Measurements from ENCODE around the gene COX6B2.
A peak's percentile ranks its signal among the peaks of the same experiment; 100 is the strongest.

Gene COX6B2

DNA sequence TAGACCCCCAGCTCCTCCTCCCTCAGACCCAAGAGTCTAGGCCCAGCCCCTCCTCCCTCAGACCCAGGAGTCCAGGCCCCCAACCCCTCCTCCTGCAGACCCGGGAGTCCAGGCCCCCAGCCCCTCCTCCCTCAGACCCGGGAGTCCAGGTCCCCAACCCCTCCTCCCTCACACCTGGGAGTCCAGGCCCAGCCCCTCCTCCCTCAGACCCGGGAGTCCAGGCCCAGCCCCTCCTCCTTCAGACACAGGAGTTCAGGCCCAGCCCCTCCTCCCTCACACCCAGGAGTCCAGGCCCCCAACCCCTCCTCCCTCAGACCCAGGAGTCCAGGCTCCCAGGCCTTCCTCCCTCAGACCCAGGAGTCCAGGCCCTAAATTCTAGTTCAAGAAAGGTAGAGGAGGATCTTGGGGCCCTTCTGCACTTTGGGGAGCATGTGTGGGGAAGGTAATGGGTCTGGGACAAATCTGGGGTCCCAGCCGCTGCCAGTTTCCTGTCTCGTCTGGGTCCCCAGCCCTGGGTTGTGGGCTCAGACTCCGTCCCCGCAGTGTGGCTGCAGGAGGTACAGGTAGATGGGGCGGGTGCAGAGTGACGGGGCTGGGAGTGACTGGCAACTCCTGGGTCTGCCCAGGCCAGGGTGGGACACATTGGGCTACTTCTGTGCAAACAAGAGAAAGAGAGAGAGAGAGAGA is 18.9 kb upstream of the COX6B2 start:
- H3K27ac Mint-ChIP-seq, result peak overlapping the region; percentile 56
- peaks cover 0 to 5% of the 10 kb centered on the region in 2 donors for H3K36me3 Mint-ChIP-seq
- DNase-seq, result no peak
- no peak for ATAC-seq (replicated peaks)
- H3K4me1 Mint-ChIP-seq, result peaks cover 17 to 23% of the 10 kb centered on the region in 2 donors
- no peaks in the 10 kb centered on the region for H3K9me3 Mint-ChIP-seq
- H3K27me3 Mint-ChIP-seq, result peaks cover 58 to 79% of the 10 kb centered on the region in 2 donors
- no peak overlapping the region for H3K4me3 Mint-ChIP-seq

DNA sequence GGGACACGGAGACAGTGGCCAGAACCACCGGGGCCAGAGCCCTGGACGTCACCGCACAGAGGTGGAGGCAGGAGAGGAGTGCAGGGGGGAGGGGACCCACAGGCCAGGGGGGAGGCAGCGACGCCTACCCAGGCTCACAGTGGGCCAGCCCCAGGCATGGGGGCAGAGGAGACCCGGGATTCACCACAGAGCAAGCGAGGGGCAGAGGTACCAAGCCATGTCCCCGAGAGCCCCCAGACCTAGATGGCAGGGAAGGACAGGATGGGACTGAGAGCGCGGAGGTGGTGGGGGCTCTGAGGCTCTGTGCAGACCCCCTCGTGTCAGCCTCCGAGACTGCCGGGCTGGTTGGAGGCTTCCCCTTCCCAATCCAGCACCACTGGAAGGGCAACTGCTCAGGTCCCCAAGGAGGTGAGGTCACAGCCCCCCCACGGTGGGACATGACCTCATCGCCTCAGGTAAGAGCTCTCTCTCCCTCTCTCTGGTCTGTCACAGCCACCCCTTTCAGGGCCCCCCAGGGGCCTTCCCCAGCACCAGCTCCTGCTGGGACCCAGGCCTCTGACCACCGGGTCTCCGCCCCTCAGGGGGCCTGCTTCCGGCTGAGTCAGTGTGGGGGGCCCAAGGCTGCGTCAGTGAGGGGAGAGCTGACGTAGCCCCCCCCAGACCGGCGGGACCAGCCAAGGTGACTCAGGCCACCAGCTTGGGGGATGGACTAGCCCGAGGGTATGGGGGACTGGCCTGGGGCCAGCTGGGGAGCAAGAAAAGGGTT is 18.0 kb upstream of the COX6B2 start:
- peaks cover 63 to 81% of the 10 kb centered on the region in 2 donors for H3K27me3 Mint-ChIP-seq
- H3K4me3 Mint-ChIP-seq, result no peak overlapping the region
- H3K36me3 Mint-ChIP-seq, result peaks cover 0 to 5% of the 10 kb centered on the region in 2 donors

DNA sequence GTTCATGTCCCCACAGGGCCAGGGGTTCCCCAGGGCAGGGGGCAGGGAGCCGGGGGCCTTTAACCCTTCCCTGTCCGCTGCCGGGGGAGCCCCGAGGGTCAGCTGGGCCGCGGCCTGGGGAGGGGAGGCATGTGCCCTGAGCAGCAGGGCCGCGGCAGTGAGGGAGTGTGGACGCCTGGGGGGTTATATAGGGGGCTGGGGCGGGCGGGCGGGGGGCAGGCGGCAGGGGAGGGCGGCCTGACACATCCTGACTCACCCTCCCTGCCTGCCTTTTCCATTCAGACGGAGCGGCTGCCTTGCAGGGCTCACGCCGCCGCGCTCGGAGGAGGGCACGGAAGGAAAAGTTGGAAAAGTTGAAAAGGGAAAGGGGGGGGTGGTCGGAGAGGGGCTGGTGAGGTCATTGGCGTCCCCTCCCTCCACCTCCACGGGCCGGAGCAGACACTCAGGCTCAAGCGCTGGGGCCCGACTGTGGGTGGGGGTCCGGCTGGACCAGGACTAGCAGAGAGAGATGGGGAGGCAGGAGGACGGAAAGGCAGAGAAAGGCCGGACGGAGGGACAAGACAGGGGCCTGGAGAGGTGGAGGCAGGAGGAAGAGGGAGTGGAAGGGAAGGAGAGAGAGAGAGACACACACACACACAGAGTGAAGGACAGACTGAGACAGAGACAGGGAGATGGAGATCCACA is 15.9 kb upstream of the COX6B2 start, which contains the start of gene IL11:
Gene IL11, minus strand, starts transcription at position 159 of the 684 bp plus-strand sequence. Its CDS starts 153 bp downstream, at position 6.
- Mint-ChIP-seq H3K4me3 (peak within 1 kb of the TSS; percentile 74 to 79), H3K27me3 (peaks cover 61 to 77% of the 10 kb centered on the region in 2 donors), H3K4me1 (peaks cover 12 to 17% of the 10 kb centered on the region in 2 donors), H3K27ac (peak within 1 kb of the TSS; percentile 81), H3K36me3 (peaks cover 0 to 5% of the 10 kb centered on the region in 2 donors), H3K9me3 (no peaks in the 10 kb centered on the region)
- DNase-seq (no peak), ATAC-seq (replicated peaks) (no peak)

More for the DNA sequence above, 18.0 kb upstream of the COX6B2 start:
- DNase-seq (no peak), ATAC-seq (replicated peaks) (peak in 1 of 2 donors; percentile 17)
- Mint-ChIP-seq H3K9me3 (no peaks in the 10 kb centered on the region), H3K27ac (no peak overlapping the region), H3K4me1 (peaks cover 17 to 23% of the 10 kb centered on the region in 2 donors)

DNA sequence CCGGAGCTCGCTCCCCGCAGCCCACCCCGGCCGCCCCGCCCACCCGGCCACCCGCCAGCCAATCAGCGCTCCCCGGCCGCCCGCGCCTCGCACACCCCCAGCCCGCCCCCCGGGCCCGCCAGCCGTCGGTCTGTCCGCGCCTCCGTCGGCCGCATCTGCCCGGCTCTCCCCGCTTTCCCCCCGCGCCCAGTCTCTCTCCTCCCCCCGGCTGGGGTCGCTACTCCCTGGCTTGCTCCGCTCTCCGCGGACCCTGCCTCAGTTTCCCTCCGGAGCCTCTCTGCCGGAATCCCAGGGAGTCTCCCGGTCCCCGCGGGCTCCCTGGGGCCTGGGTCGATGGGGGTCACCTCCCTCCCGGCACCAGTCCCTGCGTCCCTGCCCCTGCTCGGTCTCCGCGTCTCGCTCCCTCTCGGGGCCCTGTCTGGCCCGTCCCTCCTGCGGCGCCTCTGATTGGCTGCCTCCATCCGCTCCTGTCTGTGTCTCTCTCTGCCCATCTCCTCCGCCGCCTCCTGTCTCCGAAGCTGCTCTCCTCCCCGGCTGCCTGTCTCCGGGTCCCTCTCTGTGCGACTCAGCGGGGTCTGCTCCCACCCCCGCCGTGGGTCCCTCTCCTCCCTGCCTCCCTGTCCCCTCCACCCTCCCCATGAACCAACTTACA is 15.3 kb upstream of the COX6B2 start:
- ATAC-seq (replicated peaks) (peak; percentile 66 to 75), DNase-seq (no peak)
- H3K4me1 Mint-ChIP-seq, result peaks cover 12 to 17% of the 10 kb centered on the region in 2 donors
- H3K27me3 Mint-ChIP-seq, result peaks cover 59 to 73% of the 10 kb centered on the region in 2 donors
- H3K36me3 Mint-ChIP-seq, result peaks cover 0 to 5% of the 10 kb centered on the region in 2 donors
- no peaks in the 10 kb centered on the region for H3K9me3 Mint-ChIP-seq
- H3K4me3 Mint-ChIP-seq, result peak overlapping the region; percentile 74 to 79
- H3K27ac Mint-ChIP-seq, result peak overlapping the region; percentile 81

DNA sequence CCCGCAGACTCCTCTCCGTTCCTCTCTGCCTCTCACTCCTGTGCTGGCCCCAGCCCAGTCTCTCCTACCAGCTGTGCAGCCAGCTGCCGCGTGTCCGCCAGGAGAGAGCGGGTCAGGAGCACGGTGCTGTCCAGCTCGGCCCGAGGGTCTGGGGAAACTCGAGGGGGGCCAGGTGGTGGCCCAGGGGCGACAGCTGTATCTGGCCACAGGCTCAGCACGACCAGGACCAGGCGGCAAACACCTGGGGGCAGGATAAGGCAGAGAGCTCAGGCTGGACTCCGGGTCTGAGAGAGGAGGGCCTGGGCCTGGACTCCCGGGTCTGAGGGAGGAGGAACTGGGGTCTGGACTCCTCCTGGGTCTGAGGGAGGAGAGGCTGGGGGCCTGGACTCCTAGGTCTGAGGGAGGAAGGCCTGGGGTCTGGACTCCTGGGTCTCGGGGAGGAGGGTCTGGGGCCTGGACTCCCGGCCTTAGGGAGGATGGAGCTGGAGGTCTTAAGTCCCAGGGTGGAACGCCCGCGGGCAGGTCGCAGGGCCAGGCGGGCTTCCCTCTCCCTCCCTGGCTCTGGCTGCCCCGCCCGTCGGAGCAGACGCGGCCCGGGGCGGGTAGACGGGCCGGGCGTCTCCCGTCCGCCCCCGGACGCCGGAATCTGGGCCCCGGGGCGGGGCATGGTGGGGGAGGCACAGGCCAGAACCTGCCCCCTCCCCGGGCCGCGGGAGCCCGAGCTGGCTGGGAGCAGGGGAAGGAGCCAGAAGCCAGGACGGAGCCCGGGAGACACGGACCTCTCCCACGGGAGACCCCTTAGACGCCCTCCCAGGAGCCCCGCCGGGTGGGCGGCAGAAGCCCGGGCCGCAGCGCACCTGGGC is 14.4 kb upstream of the COX6B2 start:
- Mint-ChIP-seq H3K9me3 (no peaks in the 10 kb centered on the region), H3K36me3 (peaks cover 0 to 5% of the 10 kb centered on the region in 2 donors), H3K27me3 (peaks cover 58 to 73% of the 10 kb centered on the region in 2 donors), H3K4me3 (peak overlapping the region; percentile 44 to 74), H3K27ac (no peak overlapping the region), H3K4me1 (peaks cover 12 to 17% of the 10 kb centered on the region in 2 donors)
- peak; percentile 48 to 57 for ATAC-seq (replicated peaks)
- no peak for DNase-seq

DNA sequence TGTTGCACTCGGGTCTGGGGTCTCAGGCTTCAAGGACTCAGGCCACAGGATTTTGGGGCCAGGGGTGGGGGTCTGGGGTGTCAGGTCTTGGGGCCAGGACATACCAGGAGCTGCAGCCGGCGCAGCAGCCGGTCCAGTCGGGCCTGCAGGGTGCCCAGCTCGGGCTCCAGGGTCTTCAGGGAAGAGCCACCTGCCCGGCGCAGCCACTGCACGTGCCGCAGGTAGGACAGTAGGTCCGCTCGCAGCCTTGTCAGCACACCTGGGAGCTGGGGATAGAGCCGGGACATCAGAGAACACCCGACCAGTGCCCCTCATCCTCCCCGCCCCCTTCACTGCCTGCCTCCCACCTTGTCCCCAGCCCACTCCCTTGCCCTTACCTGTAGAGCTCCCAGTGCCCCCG is 13.6 kb upstream of the COX6B2 start:
- H3K4me3 Mint-ChIP-seq, result no peak overlapping the region
- peaks cover 12 to 13% of the 10 kb centered on the region in 2 donors for H3K4me1 Mint-ChIP-seq
- ATAC-seq (replicated peaks) (no peak), DNase-seq (no peak)
- H3K27ac Mint-ChIP-seq, result no peak overlapping the region
- no peaks in the 10 kb centered on the region for H3K9me3 Mint-ChIP-seq
- peaks cover 50 to 70% of the 10 kb centered on the region in 2 donors for H3K27me3 Mint-ChIP-seq
- peaks cover 0 to 5% of the 10 kb centered on the region in 2 donors for H3K36me3 Mint-ChIP-seq

DNA sequence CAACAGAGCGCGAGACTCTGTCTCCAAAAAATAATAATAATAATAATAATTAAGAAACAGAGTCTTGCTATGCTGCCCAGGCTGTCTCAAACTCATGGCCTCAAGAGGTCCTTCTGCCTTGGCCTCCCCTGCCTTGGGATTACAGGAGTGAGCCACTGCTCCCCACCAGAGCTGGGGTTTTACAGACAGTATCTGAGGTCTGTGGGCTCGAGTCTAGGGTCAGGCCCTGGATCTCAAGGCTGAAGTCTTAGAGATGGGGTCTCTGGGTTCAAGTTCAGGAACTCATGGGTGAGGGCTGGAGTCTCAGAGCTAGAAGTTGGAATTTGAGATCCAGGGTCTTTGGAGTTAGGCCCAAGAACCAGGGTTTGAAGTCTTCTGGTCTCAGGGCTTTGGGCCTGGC is 12.3 kb upstream of the COX6B2 start:
- Mint-ChIP-seq H3K9me3 (no peaks in the 10 kb centered on the region), H3K4me1 (peaks cover 10 to 12% of the 10 kb centered on the region in 2 donors), H3K27me3 (peaks cover 42 to 57% of the 10 kb centered on the region in 2 donors), H3K27ac (no peak overlapping the region), H3K36me3 (peaks cover 0 to 5% of the 10 kb centered on the region in 2 donors), H3K4me3 (no peak overlapping the region)
- ATAC-seq (replicated peaks) (no peak), DNase-seq (no peak)

DNA sequence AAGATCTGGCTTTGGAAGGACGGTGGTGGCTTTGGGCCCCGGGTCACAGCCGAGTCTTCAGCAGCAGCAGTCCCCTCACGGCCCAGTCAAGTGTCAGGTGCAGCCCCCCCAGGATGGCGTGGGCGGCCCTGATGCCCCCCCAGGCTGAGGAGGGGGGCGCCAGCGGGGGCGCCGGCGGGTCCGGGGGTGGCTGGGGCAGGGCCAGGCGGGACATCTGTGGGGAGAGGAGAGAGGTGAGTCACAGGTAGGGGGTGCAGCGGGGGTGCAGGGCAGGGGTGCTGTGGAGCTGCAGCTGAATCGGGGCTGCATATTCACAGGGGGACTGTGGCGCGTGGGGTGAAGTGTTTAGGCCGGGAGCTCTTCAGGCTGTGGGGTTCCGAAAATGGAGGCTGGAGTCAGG is 11.4 kb upstream of the COX6B2 start:
- Mint-ChIP-seq H3K9me3 (no peaks in the 10 kb centered on the region), H3K4me1 (peaks cover 10 to 12% of the 10 kb centered on the region in 2 donors), H3K27me3 (peaks cover 36 to 49% of the 10 kb centered on the region in 2 donors), H3K36me3 (peaks cover 0 to 4% of the 10 kb centered on the region in 2 donors), H3K27ac (no peak overlapping the region), H3K4me3 (no peak overlapping the region)
- ATAC-seq (replicated peaks), result no peak
- no peak for DNase-seq

DNA sequence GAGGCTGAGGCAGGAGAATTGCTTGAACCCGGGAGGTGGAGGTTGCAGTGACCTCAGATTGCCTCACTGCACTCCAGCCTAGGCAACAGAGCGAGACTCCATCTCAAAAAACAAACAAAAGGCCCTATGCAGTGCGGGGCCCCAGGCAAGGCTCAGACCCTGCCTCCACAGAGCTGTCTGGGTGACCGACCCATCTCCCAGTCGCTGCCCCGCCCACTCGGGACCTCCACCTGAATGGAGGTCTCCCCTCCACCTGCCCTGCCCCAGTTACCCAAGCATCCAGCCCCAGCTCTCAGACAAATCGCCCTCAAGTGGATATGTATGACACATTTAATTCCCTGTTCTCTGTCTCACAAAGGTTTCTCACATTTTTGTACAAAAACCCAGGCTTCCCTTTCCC is 10.7 kb upstream of the COX6B2 start:
- no peak overlapping the region for H3K27ac Mint-ChIP-seq
- no peak for DNase-seq
- H3K36me3 Mint-ChIP-seq, result no peaks in the 10 kb centered on the region
- no peak for ATAC-seq (replicated peaks)
- H3K4me3 Mint-ChIP-seq, result no peak overlapping the region
- H3K27me3 Mint-ChIP-seq, result peaks cover 33 to 42% of the 10 kb centered on the region in 2 donors
- H3K4me1 Mint-ChIP-seq, result peaks cover 7 to 12% of the 10 kb centered on the region in 2 donors
- no peaks in the 10 kb centered on the region for H3K9me3 Mint-ChIP-seq

DNA sequence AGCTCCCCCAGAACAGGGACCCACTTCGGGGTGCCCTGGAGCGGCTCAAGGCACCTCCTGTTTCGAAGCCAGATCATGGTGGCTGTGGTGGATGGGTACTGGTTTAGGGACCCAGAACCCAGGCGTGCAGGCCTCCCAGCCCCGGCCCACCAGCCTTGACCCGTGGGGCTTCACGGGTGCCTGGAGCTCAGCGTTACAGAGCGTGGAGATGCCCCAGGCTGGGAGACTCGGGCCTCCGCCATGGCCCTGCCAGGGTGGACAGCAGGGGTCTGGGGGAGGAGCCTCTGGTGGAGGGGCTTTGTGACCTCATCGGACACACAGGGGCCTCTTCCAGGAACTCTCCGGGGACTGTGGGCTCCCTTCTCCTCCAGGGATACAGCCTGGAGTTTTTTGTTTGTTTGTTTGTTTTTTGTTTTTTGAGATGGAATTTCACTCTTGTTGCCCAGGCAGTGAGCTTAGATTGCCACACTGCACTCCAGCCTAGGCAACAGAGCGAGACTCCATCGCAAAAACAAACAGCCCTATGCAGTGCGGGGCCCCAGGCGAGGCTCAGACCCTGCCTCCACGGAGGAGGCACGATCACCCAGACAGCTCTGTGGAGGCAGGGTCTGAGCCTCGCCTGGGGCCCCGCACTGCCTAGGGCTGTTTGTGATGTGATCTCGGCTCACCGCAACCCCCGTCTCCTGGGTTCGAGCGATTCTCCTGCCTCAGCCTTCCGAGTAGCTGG is 8.6 kb upstream of the COX6B2 start, which contains the start of gene GARIN5B:
Gene GARIN5B, minus strand, starts transcription at position 271 of the 727 bp plus-strand sequence. Its CDS starts 194 bp downstream, at position 77.
- peaks cover 25 to 38% of the 10 kb centered on the region in 2 donors for H3K27me3 Mint-ChIP-seq
- no peaks in the 10 kb centered on the region for H3K9me3 Mint-ChIP-seq
- H3K27ac Mint-ChIP-seq, result peak within 1 kb of the TSS; percentile 25
- no peak within 1 kb of the TSS for H3K4me3 Mint-ChIP-seq
- H3K36me3 Mint-ChIP-seq, result no peaks in the 10 kb centered on the region
- no peak for ATAC-seq (replicated peaks)
- H3K4me1 Mint-ChIP-seq, result no peaks in the 10 kb centered on the region
- DNase-seq, result no peak

DNA sequence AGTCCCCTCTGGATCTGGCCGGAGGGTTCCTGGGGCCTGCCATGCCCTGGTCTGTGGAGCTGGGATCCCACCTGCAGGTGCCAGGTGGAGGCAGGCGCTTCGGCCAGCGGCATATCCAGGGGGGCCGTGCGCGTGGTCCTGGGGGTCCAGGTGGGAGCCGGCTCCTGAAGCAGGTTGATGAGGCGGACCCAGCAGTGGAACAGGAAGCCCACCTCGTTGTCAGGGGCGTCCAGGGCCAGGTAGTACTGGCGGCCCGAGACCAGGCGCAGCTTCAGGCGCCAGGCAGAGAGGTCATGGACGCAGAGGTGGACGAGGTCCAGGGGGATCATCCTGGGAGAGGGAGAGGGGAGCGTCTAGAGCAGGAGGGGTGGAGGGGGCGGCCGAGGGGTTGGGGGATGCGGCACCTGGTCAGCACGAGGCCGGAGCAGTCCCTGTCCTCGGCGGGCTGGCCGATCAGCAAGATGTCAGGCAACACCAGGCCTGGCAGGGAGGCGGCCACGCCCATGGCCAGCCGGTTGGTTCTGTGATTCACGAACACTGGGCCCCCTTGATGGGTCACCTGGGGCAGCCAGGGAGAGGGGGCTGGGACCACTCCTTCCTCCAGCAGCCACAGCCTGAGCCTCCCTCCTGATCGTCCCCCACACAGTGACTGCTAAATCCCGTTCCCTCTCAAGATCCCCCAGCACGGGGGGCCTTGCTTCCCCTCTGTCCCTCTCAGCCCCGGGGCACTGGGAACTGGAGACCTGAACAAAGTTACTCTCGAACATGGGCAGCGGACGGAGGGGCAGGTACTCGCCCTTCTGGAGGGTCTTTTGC is 7.9 kb upstream of the COX6B2 start:
- no peaks in the 10 kb centered on the region for H3K4me1 Mint-ChIP-seq
- H3K9me3 Mint-ChIP-seq, result no peaks in the 10 kb centered on the region

DNA sequence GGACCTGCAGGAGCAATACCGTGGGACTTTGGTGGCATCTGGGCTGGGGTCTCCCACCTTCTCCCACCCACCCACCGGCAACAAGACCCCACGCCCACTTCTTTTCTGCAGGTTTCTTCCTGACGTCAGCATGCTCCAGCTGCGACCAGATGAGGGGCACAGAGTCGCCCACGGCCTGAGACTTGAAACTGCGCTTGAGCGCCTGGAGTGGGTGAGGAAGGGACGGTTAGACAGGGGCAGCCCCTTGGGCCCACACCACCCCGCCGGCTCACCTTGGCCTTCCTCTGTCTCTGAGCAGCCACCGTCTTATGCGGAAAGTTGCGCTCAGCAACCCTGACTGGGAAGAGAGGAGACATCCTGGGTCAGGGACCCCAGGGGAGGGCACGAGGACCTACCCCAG is 6.4 kb upstream of the COX6B2 start:
- Mint-ChIP-seq H3K9me3 (no peaks in the 10 kb centered on the region), H3K27me3 (peaks cover 29 to 41% of the 10 kb centered on the region in 2 donors), H3K4me3 (no peak overlapping the region), H3K4me1 (no peaks in the 10 kb centered on the region), H3K36me3 (peaks cover 1 to 4% of the 10 kb centered on the region in 2 donors), H3K27ac (no peak overlapping the region)
- DNase-seq (no peak), ATAC-seq (replicated peaks) (no peak)

More for the DNA sequence above, 7.9 kb upstream of the COX6B2 start:
- H3K27me3 Mint-ChIP-seq, result peaks cover 27 to 38% of the 10 kb centered on the region in 2 donors
- H3K27ac Mint-ChIP-seq, result no peak overlapping the region
- peaks cover under 1 to 1% of the 10 kb centered on the region in 2 donors for H3K36me3 Mint-ChIP-seq
- DNase-seq (no peak), ATAC-seq (replicated peaks) (no peak)
- H3K4me3 Mint-ChIP-seq, result no peak overlapping the region
